CD14-positive monocyte (primary cell): Measurements from ENCODE around the gene LRRC61. TPM values are rescaled to one million over a fixed set of nuclear protein-coding genes. Genes with fewer than 3 reads are reported as not detected.

ENCODE experiments used
- DNase-seq, 3 donors: peaks; one replicate each; pipeline ENCODE4 v3.0.0-alpha.2; 2011 to 2022
- H2AFZ ChIP-seq: 2 replicates; pipeline ENCODE4 v1.6.0; 2012; ENCODE audit warnings: mild to moderate bottlenecking, low read depth, low read length, inconsistent platforms; ENCODE audit not compliant: insufficient read depth, poor library complexity, severe bottlenecking
- H3K27ac ChIP-seq, 2 donors: 1 replicate in 1 of 2; 2 replicates in 1 of 2; pipeline ENCODE4 v1.5.1; 2012 to 2013; ENCODE audit warnings: low read length in 2 of 2, control low read depth in 1 of 2, inconsistent platforms in 1 of 2, low read depth in 1 of 2, mild to moderate bottlenecking in 1 of 2
- H3K27me3 ChIP-seq, 2 donors: one replicate each; pipeline versions ENCODE4 v1.6.0 to v1.6.1; 2011 to 2013; ENCODE audit warnings: low read length in 2 of 2; ENCODE audit not compliant: control insufficient read depth in 2 of 2, insufficient read depth in 2 of 2
- H3K36me3 ChIP-seq, 2 donors: replicated peaks in 1 of 2; 1 replicate in 1 of 2; 2 replicates in 1 of 2; pipeline versions ENCODE4 v1.5.1 to v1.6.1; 2012 to 2013; ENCODE audit warnings: low read length in 2 of 2, control low read depth in 1 of 2, inconsistent platforms in 1 of 2, mild to moderate bottlenecking in 1 of 2; ENCODE audit not compliant: insufficient read depth in 2 of 2, control insufficient read depth in 1 of 2
- H3K4me1 ChIP-seq, 2 donors: 1 replicate in 1 of 2; 2 replicates in 1 of 2; pipeline versions ENCODE4 v1.5.1 to v1.6.1; 2012 to 2013; ENCODE audit warnings: low read length in 2 of 2, control low read depth in 1 of 2, inconsistent platforms in 1 of 2, mild to moderate bottlenecking in 1 of 2, moderate library complexity in 1 of 2; ENCODE audit not compliant: insufficient read depth in 2 of 2, control insufficient read depth in 1 of 2
- H3K4me2 ChIP-seq: replicated peaks from 2 replicates; pipeline ENCODE3; 2012; ENCODE audit warnings: low read length, moderate library complexity, mild to moderate bottlenecking; ENCODE audit not compliant: poor library complexity, severe bottlenecking; ENCODE audit errors: extremely low read depth
- H3K4me3 ChIP-seq, 3 experiments: fragments of 200-600 bp in 1 of 3; sonication (generic) in 1 of 3; replicated peaks in 1 of 3; 1 replicate in 2 of 3; 2 replicates in 1 of 3; pipeline ENCODE4 v1.5.1; 2011 to 2013; ENCODE audit warnings: low read length in 3 of 3, mild to moderate bottlenecking in 3 of 3, control low read depth in 2 of 3, low read depth in 2 of 3, inconsistent platforms in 1 of 3, moderate library complexity in 1 of 3
- H3K79me2 ChIP-seq: 2 replicates; pipeline ENCODE4 v1.6.0; 2012; ENCODE audit warnings: mild to moderate bottlenecking, control low read depth, inconsistent platforms, low read length, moderate library complexity; ENCODE audit not compliant: insufficient read depth
- H3K9ac ChIP-seq: 2 replicates; pipeline ENCODE4 v1.6.0; 2017; ENCODE audit warnings: low read length, mild to moderate bottlenecking; ENCODE audit not compliant: insufficient read depth, poor library complexity, severe bottlenecking
- H3K9me3 ChIP-seq, 2 donors: replicated peaks in 1 of 2; 1 replicate in 1 of 2; 2 replicates in 1 of 2; pipeline versions ENCODE4 v1.5.1 to v1.6.1; 2012 to 2013; ENCODE audit warnings: low read length in 2 of 2, control low read depth in 1 of 2; ENCODE audit not compliant: control insufficient read depth in 1 of 2, insufficient read depth in 1 of 2
- H4K20me1 ChIP-seq: 2 replicates; pipeline ENCODE4 v1.6.0; 2012; ENCODE audit warnings: mild to moderate bottlenecking, low read length, control low read depth, moderate library complexity; ENCODE audit not compliant: insufficient read depth
- H3K27ac Mint-ChIP-seq, 7 donors: one replicate each; pipeline ENCODE4 v1.8.0; 2020; ENCODE audit warnings: mild to moderate bottlenecking in 7 of 7, mixed read lengths in 7 of 7, moderate library complexity in 6 of 7, inconsistent platforms in 2 of 7
- H3K27me3 Mint-ChIP-seq, 3 donors: one replicate each; pipeline ENCODE4 v1.8.0; 2021 to 2022; ENCODE audit warnings: low read depth in 3 of 3, mild to moderate bottlenecking in 3 of 3, mixed read lengths in 3 of 3, moderate library complexity in 3 of 3, inconsistent platforms in 1 of 3
- H3K36me3 Mint-ChIP-seq, 2 donors: one replicate each; pipeline ENCODE4 v1.8.0; 2020; ENCODE audit warnings: mixed read lengths in 2 of 2, inconsistent platforms in 1 of 2, mild to moderate bottlenecking in 1 of 2
- H3K4me1 Mint-ChIP-seq: one replicate; pipeline ENCODE4 v1.8.0; 2020; ENCODE audit warnings: mild to moderate bottlenecking, mixed read lengths
- H3K4me3 Mint-ChIP-seq, 2 donors: one replicate each; pipeline ENCODE4 v1.8.0; 2020; ENCODE audit warnings: mild to moderate bottlenecking in 2 of 2, mixed read lengths in 2 of 2, moderate library complexity in 1 of 2
- H3K9me3 Mint-ChIP-seq, 7 donors: one replicate each; pipeline ENCODE4 v1.8.0; 2020 to 2022; ENCODE audit warnings: mixed read lengths in 7 of 7, mild to moderate bottlenecking in 6 of 7, moderate library complexity in 6 of 7, inconsistent platforms in 2 of 7
- WGBS: methylation state at CpG from one replicate; pipeline ENCODE4 v1.1.5; 2013; ENCODE audit warnings: missing lambda C conversion rate; ENCODE audit not compliant: insufficient coverage; 5-methylcytosine and 5-hydroxymethylcytosine counted together
- intact Hi-C, 2 donors: fragments of 100-400 bp; cut with micrococcal nuclease; formaldehyde crosslinking; loops; one replicate each; pipeline versions ENCODE4 v1.15.0 to v1.15.1; 2023
- polyA plus RNA-seq, 3 donors: library from polyadenylated mRNA; depleted of rRNA in 1 of 3; unstranded in 2 of 3; stranded (reverse) in 1 of 3; fragments of 300-500 nt in 2 of 3; fragments of >200 nt in 1 of 3; fragmentation: Illumina TruSeq in 2 of 3; gene quantifications; 1 replicate in 2 of 3; 2 replicates in 1 of 3; pipeline ENCODE4 v1.2.3, GENCODE V29; 2012 to 2021
- TF ChIP-seq, protein P1 (sequence below): fragments of 200-600 bp; IDR thresholded peaks from one replicate; pipeline ENCODE4 v1.8.0; 2022; ENCODE audit warnings: antibody characterized with exemption, mild to moderate bottlenecking

Gene LRRC61
- polyA plus RNA-seq, 3 donors = 1.4 to 8.6 (median 5.7) TPM

DNA sequence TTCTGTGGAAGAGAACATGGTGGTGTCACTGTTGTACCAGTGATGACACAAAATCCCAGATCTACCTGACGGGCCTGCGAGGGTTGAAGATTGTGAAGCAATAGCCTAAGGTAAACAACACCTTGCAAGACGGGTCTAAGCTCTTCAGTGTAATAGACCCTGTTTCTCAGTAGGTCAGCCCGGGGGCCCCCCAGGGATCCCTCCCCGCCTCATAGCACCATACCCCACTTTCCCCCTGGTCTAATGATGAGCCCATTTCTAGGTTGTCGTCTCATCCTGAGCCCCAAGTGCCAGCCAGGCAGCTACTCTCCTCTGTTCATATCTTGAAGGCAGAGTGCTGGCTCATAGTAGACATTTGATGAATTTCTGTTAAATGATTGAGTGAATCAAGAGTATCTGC is 2.7 kb downstream of the LRRC61 start:
- H3K27me3 Mint-ChIP-seq = peaks cover 0 to 2% (median 0%) of the 10 kb centered on the region in 3 donors
- Histone ChIP-seq H2AFZ (no peak overlapping the region), H4K20me1 (no peaks in the 10 kb centered on the region), H3K27ac (peak overlapping the region; percentile 3 to 87), H3K36me3 (peaks cover 21 to 37% of the 10 kb centered on the region in 2 donors), H3K4me2 (no peak overlapping the region), H3K79me2 (peaks cover 12% of the 10 kb centered on the region), H3K27me3 (no peaks in the 10 kb centered on the region), H3K4me1 (peaks cover 33 to 37% of the 10 kb centered on the region in 2 donors), H3K9ac (no peak overlapping the region), H3K9me3 (no peaks in the 10 kb centered on the region), H3K4me3 (no peak overlapping the region)
- TF ChIP-seq, protein P1, sequence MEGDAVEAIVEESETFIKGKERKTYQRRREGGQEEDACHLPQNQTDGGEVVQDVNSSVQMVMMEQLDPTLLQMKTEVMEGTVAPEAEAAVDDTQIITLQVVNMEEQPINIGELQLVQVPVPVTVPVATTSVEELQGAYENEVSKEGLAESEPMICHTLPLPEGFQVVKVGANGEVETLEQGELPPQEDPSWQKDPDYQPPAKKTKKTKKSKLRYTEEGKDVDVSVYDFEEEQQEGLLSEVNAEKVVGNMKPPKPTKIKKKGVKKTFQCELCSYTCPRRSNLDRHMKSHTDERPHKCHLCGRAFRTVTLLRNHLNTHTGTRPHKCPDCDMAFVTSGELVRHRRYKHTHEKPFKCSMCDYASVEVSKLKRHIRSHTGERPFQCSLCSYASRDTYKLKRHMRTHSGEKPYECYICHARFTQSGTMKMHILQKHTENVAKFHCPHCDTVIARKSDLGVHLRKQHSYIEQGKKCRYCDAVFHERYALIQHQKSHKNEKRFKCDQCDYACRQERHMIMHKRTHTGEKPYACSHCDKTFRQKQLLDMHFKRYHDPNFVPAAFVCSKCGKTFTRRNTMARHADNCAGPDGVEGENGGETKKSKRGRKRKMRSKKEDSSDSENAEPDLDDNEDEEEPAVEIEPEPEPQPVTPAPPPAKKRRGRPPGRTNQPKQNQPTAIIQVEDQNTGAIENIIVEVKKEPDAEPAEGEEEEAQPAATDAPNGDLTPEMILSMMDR = no peak
- no peak for DNase-seq
- H3K9me3 Mint-ChIP-seq = no peaks in the 10 kb centered on the region
- no peak overlapping the region for H3K4me3 Mint-ChIP-seq
- H3K36me3 Mint-ChIP-seq = peaks cover 34 to 47% of the 10 kb centered on the region in 2 donors
- intact Hi-C loops = no loop called here
- peaks cover 43% of the 10 kb centered on the region for H3K4me1 Mint-ChIP-seq
- WGBS = 100% methylated on average over 2 of the region's 6 CpGs
- H3K27ac Mint-ChIP-seq = peak overlapping the region in 4 of 7 donors; percentile 35 to 95 (median 64)

DNA sequence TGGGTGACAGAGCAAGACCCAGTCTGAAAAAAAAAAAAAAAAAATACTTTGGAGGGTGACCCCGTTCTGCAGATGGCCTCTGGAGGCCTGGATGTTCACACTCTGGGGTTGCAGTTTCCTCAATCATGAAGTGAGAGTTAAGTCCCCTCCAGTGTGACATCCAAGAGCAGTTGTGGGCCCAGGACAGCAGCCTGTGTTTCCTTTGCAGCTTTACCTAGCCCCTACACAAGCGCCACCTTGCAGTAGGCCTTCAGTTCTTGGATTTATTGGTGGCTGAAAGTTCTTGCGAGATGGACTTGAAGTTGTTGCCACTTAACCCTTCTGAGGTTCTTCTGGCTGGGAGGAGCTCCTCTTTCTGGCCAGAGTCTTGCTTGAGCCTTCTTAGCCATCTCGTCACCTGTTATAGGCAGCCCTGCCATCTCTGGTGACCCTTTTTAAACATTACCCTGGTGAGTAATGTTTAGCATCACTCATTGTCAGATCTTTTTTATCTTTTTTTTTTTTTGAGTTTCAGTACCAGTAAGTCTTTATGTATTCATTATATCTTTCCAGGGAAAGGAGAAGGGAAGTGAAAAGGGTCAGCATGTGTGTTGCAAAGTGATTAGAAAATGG is 3.6 kb downstream of the LRRC61 start:
- peak overlapping the region in 1 of 2 donors; percentile 8 for H3K27ac ChIP-seq
- Mint-ChIP-seq H3K4me3 (no peak overlapping the region), H3K4me1 (peaks cover 40% of the 10 kb centered on the region), H3K27ac (no peak overlapping the region), H3K36me3 (peaks cover 41 to 53% of the 10 kb centered on the region in 2 donors), H3K27me3 (peaks cover 0 to 2% (median 0%) of the 10 kb centered on the region in 3 donors), H3K9me3 (no peaks in the 10 kb centered on the region)
- TF ChIP-seq, protein P1 = no peak
- H3K36me3 ChIP-seq = peaks cover 21 to 43% of the 10 kb centered on the region in 2 donors
- no peak for DNase-seq
- intact Hi-C loops = no loop called here
- H3K9me3 ChIP-seq = no peaks in the 10 kb centered on the region
- no peaks in the 10 kb centered on the region for H4K20me1 ChIP-seq
- H3K4me2 ChIP-seq = no peak overlapping the region
- H3K9ac ChIP-seq = no peak overlapping the region
- WGBS = 90% methylated on average over 2 of the region's 4 CpGs
- peaks cover 33 to 37% of the 10 kb centered on the region in 2 donors for H3K4me1 ChIP-seq
- H3K27me3 ChIP-seq = no peaks in the 10 kb centered on the region
- no peak overlapping the region for H3K4me3 ChIP-seq
- H2AFZ ChIP-seq = no peak overlapping the region
- H3K79me2 ChIP-seq = peaks cover 12% of the 10 kb centered on the region
